ENCODE measurements around the gene RNF183.

DNA sequence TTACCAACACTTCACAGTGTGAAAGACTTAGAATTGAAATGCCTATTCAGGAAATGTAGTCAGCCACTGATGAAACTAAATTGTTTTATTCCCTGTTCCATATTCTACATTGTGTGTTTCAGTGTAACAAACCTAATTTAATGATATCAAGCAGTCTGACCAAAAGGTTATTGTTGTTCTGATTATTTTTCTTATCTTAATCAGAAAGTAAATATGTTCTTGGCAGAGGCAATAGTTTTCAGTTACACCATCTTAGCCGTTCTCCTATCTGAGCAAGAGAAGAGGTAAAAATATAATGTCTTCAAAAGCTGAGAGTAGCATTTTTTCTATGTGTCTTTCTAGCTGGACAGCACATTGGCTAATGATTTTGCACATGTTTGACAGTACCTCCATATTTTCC is 44.9 kb downstream of the RNF183 start:
- TF ChIP-seq EZH2phosphoT487 (IDR thresholded peaks at IDR 0.05; ENCODE audit: borderline replicate concordance, low read length) = no peak
- TF ChIP-seq, protein P1, sequence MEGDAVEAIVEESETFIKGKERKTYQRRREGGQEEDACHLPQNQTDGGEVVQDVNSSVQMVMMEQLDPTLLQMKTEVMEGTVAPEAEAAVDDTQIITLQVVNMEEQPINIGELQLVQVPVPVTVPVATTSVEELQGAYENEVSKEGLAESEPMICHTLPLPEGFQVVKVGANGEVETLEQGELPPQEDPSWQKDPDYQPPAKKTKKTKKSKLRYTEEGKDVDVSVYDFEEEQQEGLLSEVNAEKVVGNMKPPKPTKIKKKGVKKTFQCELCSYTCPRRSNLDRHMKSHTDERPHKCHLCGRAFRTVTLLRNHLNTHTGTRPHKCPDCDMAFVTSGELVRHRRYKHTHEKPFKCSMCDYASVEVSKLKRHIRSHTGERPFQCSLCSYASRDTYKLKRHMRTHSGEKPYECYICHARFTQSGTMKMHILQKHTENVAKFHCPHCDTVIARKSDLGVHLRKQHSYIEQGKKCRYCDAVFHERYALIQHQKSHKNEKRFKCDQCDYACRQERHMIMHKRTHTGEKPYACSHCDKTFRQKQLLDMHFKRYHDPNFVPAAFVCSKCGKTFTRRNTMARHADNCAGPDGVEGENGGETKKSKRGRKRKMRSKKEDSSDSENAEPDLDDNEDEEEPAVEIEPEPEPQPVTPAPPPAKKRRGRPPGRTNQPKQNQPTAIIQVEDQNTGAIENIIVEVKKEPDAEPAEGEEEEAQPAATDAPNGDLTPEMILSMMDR (IDR thresholded peaks at IDR 0.05; ENCODE audit: low read depth, low read length, poor library complexity, severe bottlenecking) = no peak

All from DOHH2 (cell line).